ENCODE measurements around the gene GOLIM4.

GOLIM4 gene

GRCh38 chr3:168087539-168087938 lies 8.2 kb downstream of the GOLIM4 start:
- DNase-seq (ENCODE audit: low read depth in 2 of 2): no peak
- TF ChIP-seq CTCF (IDR thresholded peaks at IDR 0.05; ENCODE audit: low read depth, low read length): no peak
- no peak overlapping the region for H3K4me3 ChIP-seq (replicated peaks in 1 of 2; ENCODE audit: low read depth in 2 of 2, low read length in 2 of 2)

- no peak for DNase-seq (ENCODE audit: low read depth in 2 of 2)
- TF ChIP-seq CTCF (IDR thresholded peaks at IDR 0.05; ENCODE audit: low read depth, low read length): no peak
Measured at GRCh38 chr3:168086541-168087260, 9.0 kb downstream of the GOLIM4 start.

GRCh38 chr3:168085491-168086119 lies 10.1 kb downstream of the GOLIM4 start:
- TF ChIP-seq CTCF (IDR thresholded peaks at IDR 0.05; ENCODE audit: low read depth, low read length): no peak
- DNase-seq (ENCODE audit: low read depth in 2 of 2): no peak
- H3K4me3 ChIP-seq (replicated peaks in 1 of 2; ENCODE audit: low read depth in 2 of 2, low read length in 2 of 2): no peak overlapping the region

More at GRCh38 chr3:168086541-168087260, 9.0 kb downstream of the GOLIM4 start:
- H3K4me3 ChIP-seq (replicated peaks in 1 of 2; ENCODE audit: low read depth in 2 of 2, low read length in 2 of 2): no peak overlapping the region

- no peak overlapping the region for H3K4me3 ChIP-seq (replicated peaks in 1 of 2; ENCODE audit: low read depth in 2 of 2, low read length in 2 of 2)
- no peak for TF ChIP-seq CTCF (IDR thresholded peaks at IDR 0.05; ENCODE audit: low read depth, low read length)
- DNase-seq (ENCODE audit: low read depth in 2 of 2): no peak
Measured at GRCh38 chr3:168083906-168084305, 11.8 kb downstream of the GOLIM4 start.

- DNase-seq (ENCODE audit: low read depth in 2 of 2): no peak
- no peak overlapping the region for H3K4me3 ChIP-seq (replicated peaks in 1 of 2; ENCODE audit: low read depth in 2 of 2, low read length in 2 of 2)
- no peak for TF ChIP-seq CTCF (IDR thresholded peaks at IDR 0.05; ENCODE audit: low read depth, low read length)
Measured at GRCh38 chr3:168081856-168082255, 13.9 kb downstream of the GOLIM4 start.

- TF ChIP-seq CTCF (IDR thresholded peaks at IDR 0.05; ENCODE audit: low read depth, low read length): no peak
- peak in 1 of 2 donors; percentile 29 for DNase-seq (ENCODE audit: low read depth in 2 of 2)
Measured at GRCh38 chr3:168081171-168081771, 14.5 kb downstream of the GOLIM4 start.

More at GRCh38 chr3:168081171-168081771, 14.5 kb downstream of the GOLIM4 start:
- no peak overlapping the region for H3K4me3 ChIP-seq (replicated peaks in 1 of 2; ENCODE audit: low read depth in 2 of 2, low read length in 2 of 2)
